Keratinocyte (primary cell): ENCODE measurements around the gene PFKP. TPM values are rescaled to one million over a fixed set of nuclear protein-coding genes. Genes with fewer than 3 reads are reported as not detected.

Experiments used
- DNase-seq: peaks from one replicate; pipeline ENCODE4 v3.0.0-alpha.2; 2011; ENCODE audit warnings: low read depth, missing footprints, low spot score
- FAIRE-seq: peaks from 2 replicates; lab custom pipeline; 2011; peaks lifted over from hg19 to GRCh38; lab: Jason Lieb, UNC
- H2AFZ ChIP-seq: 2 replicates; pipeline ENCODE4 v1.6.0; 2012; ENCODE audit warnings: low read length, control low read depth, inconsistent platforms; ENCODE audit not compliant: control insufficient read depth
- H3K27ac ChIP-seq: 2 replicates; pipeline ENCODE4 v1.5.1; 2011; ENCODE audit warnings: low read length; ENCODE audit not compliant: control insufficient read depth, insufficient read depth
- H3K27me3 ChIP-seq: 3 replicates; pipeline ENCODE4 v1.6.0; 2011; ENCODE audit warnings: low read length; ENCODE audit not compliant: control insufficient read depth, insufficient read depth; ENCODE audit errors: extremely low read depth
- H3K36me3 ChIP-seq, 2 experiments: 2 replicates in 1 of 2; 3 replicates in 1 of 2; pipeline ENCODE4 v1.5.1; 2011; ENCODE audit warnings: low read length in 2 of 2, mild to moderate bottlenecking in 1 of 2; ENCODE audit not compliant: control insufficient read depth in 2 of 2, insufficient read depth in 2 of 2; ENCODE audit errors: extremely low read depth in 1 of 2
- H3K4me1 ChIP-seq: 3 replicates; pipeline ENCODE4 v1.5.1; 2011; ENCODE audit warnings: low read length; ENCODE audit not compliant: control insufficient read depth, insufficient read depth; ENCODE audit errors: extremely low read depth
- H3K4me2 ChIP-seq: 3 replicates; pipeline ENCODE4 v1.6.0; 2011; ENCODE audit warnings: low read depth, low read length; ENCODE audit not compliant: control insufficient read depth, insufficient read depth; ENCODE audit errors: extremely low read depth
- H3K4me3 ChIP-seq, 3 experiments: fragments of 200-600 bp in 1 of 3; sonication (generic) in 1 of 3; 2 replicates in 2 of 3; 3 replicates in 1 of 3; pipeline ENCODE4 v1.5.1; 2011 to 2016; ENCODE audit warnings: low read length in 3 of 3, mild to moderate bottlenecking in 3 of 3, control low read depth in 2 of 3, inconsistent platforms in 1 of 3, low read depth in 1 of 3, mixed read lengths in 1 of 3, mixed run types in 1 of 3, moderate library complexity in 1 of 3; ENCODE audit not compliant: control insufficient read depth in 2 of 3, insufficient read depth in 2 of 3; ENCODE audit errors: extremely low read depth in 1 of 3
- H3K79me2 ChIP-seq: 2 replicates; pipeline ENCODE4 v1.6.0; 2012; ENCODE audit warnings: low read length; ENCODE audit not compliant: control insufficient read depth, insufficient read depth
- H3K9ac ChIP-seq: 3 replicates; pipeline ENCODE4 v1.6.0; 2011; ENCODE audit warnings: low read length; ENCODE audit not compliant: control insufficient read depth, insufficient read depth; ENCODE audit errors: extremely low read depth
- H3K9me1 ChIP-seq: 3 replicates; pipeline ENCODE4 v1.6.0; 2011; ENCODE audit warnings: low read length; ENCODE audit not compliant: control insufficient read depth, insufficient read depth; ENCODE audit errors: extremely low read depth
- H3K9me3 ChIP-seq: 2 replicates; pipeline ENCODE4 v1.5.1; 2012; ENCODE audit warnings: low read depth, low read length; ENCODE audit not compliant: control insufficient read depth
- H4K20me1 ChIP-seq: 3 replicates; pipeline ENCODE4 v1.6.0; 2011; ENCODE audit warnings: low read length; ENCODE audit not compliant: control insufficient read depth, insufficient read depth; ENCODE audit errors: extremely low read depth
- CTCF ChIP-seq, 3 experiments: IDR thresholded peaks in 1 of 3; conservative IDR thresholded peaks in 1 of 3; optimal IDR thresholded peaks in 1 of 3; 2 replicates in 2 of 3; 3 replicates in 1 of 3; pipeline versions ENCODE3 to v1.5.1; 2011; ENCODE audit warnings: low read length in 3 of 3, mild to moderate bottlenecking in 3 of 3, moderate library complexity in 2 of 3, control low read depth in 1 of 3, inconsistent platforms in 1 of 3; ENCODE audit not compliant: insufficient read depth in 2 of 3; ENCODE audit errors: extremely low read depth in 1 of 3
- EZH2 ChIP-seq: IDR thresholded peaks from one replicate; pipeline ENCODE4 v1.6.1; 2012; ENCODE audit warnings: inconsistent platforms, mild to moderate bottlenecking, low read length, moderate library complexity
- dilution Hi-C: fragments of 300-500 bp; cut with MboI; formaldehyde crosslinking; loops from one replicate; pipeline ENCODE4 v1.7.0; 2020; ENCODE audit warnings: low sequenced_read_pairs; ENCODE audit not compliant: extremely low pct_ligation_motif_present
- polyA plus RNA-seq, 5 experiments: library from polyadenylated mRNA; depleted of rRNA in 3 of 5; stranded (reverse) in 3 of 5; stranded (forward) in 1 of 5; unstranded in 1 of 5; fragments of >200 nt; gene quantifications; 1 replicate in 1 of 5; 2 replicates in 3 of 5; 3 replicates in 1 of 5; pipeline versions ENCODE4 v1.2.1 to v1.2.3, GENCODE V29; 2011 to 2012; ENCODE audit warnings: missing spikeins in 2 of 5, low read depth in 1 of 5, low replicate concordance in 1 of 5

Gene PFKP
- polyA plus RNA-seq, 1 donor (not counting 4 experiments of a cell fraction or from before 2014, with no cell fraction given) = 117 TPM

- no peak for FAIRE-seq
Observed at GRCh38 chr10:3053155-3053554, 14.2 kb upstream of the PFKP start.

GRCh38 chr10:3054183-3054850, 13.0 kb upstream of the PFKP start:
- DNase-seq = no peak
- no peak overlapping the region for H3K9ac ChIP-seq
- TF ChIP-seq CTCF (optimal IDR thresholded peaks at IDR 0.05 in 1 of 3, IDR thresholded peaks at IDR 0.05 in 1 of 3, conservative IDR thresholded peaks at IDR 0.05 in 1 of 3; ENCODE audit: extremely low read depth in 1 of 3, insufficient read depth in 2 of 3, low read length in 3 of 3) = no peak
- no peak for TF ChIP-seq EZH2
- no peaks in the 10 kb centered on the region for H3K79me2 ChIP-seq
- no peaks in the 10 kb centered on the region for H3K9me1 ChIP-seq
- FAIRE-seq = no peak
- no peaks in the 10 kb centered on the region for H3K36me3 ChIP-seq
- H3K4me3 ChIP-seq = no peak overlapping the region
- H4K20me1 ChIP-seq = no peaks in the 10 kb centered on the region
- dilution Hi-C loops = no loop called here
- H3K4me1 ChIP-seq = no peaks in the 10 kb centered on the region
- H3K4me2 ChIP-seq = no peak overlapping the region
- H3K27ac ChIP-seq = no peak overlapping the region
- peaks cover 3% of the 10 kb centered on the region for H3K27me3 ChIP-seq
- H2AFZ ChIP-seq = no peak overlapping the region
- H3K9me3 ChIP-seq = no peaks in the 10 kb centered on the region

More at GRCh38 chr10:3053155-3053554, 14.2 kb upstream of the PFKP start:
- H3K27ac ChIP-seq = no peak overlapping the region
- no peak overlapping the region for H3K9ac ChIP-seq
- H3K79me2 ChIP-seq = no peaks in the 10 kb centered on the region
- no peak overlapping the region for H3K4me2 ChIP-seq
- dilution Hi-C loops = no loop called here
- H4K20me1 ChIP-seq = no peaks in the 10 kb centered on the region
- H3K4me3 ChIP-seq = no peak overlapping the region
- no peaks in the 10 kb centered on the region for H3K36me3 ChIP-seq
- H3K9me1 ChIP-seq = no peaks in the 10 kb centered on the region
- TF ChIP-seq EZH2 (no peak), CTCF (optimal IDR thresholded peaks at IDR 0.05 in 1 of 3, IDR thresholded peaks at IDR 0.05 in 1 of 3, conservative IDR thresholded peaks at IDR 0.05 in 1 of 3; ENCODE audit: extremely low read depth in 1 of 3, insufficient read depth in 2 of 3, low read length in 3 of 3) (no peak)
- H2AFZ ChIP-seq = no peak overlapping the region
- H3K27me3 ChIP-seq = peaks cover 3% of the 10 kb centered on the region
- no peaks in the 10 kb centered on the region for H3K4me1 ChIP-seq
- H3K9me3 ChIP-seq = no peaks in the 10 kb centered on the region
- DNase-seq = no peak
